Skin of body (tissue), 2 donors: ENCODE measurements around the gene STYK1. TPM values are rescaled to one million over a fixed set of nuclear protein-coding genes. Genes with fewer than 3 reads are reported as not detected.

Experiments used
- DNase-seq: peaks from one replicate; lab custom pipeline; 2025; lab: John Stamatoyannopoulos, UW
- total RNA-seq: library from RNA; depleted of rRNA; stranded (reverse); fragments of >200 nt; gene quantifications from one replicate; pipeline ENCODE4 v1.2.3, GENCODE V29; 2014

STYK1 gene, protein sequence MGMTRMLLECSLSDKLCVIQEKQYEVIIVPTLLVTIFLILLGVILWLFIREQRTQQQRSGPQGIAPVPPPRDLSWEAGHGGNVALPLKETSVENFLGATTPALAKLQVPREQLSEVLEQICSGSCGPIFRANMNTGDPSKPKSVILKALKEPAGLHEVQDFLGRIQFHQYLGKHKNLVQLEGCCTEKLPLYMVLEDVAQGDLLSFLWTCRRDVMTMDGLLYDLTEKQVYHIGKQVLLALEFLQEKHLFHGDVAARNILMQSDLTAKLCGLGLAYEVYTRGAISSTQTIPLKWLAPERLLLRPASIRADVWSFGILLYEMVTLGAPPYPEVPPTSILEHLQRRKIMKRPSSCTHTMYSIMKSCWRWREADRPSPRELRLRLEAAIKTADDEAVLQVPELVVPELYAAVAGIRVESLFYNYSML
- total RNA-seq, result 0.39 TPM

DNA sequence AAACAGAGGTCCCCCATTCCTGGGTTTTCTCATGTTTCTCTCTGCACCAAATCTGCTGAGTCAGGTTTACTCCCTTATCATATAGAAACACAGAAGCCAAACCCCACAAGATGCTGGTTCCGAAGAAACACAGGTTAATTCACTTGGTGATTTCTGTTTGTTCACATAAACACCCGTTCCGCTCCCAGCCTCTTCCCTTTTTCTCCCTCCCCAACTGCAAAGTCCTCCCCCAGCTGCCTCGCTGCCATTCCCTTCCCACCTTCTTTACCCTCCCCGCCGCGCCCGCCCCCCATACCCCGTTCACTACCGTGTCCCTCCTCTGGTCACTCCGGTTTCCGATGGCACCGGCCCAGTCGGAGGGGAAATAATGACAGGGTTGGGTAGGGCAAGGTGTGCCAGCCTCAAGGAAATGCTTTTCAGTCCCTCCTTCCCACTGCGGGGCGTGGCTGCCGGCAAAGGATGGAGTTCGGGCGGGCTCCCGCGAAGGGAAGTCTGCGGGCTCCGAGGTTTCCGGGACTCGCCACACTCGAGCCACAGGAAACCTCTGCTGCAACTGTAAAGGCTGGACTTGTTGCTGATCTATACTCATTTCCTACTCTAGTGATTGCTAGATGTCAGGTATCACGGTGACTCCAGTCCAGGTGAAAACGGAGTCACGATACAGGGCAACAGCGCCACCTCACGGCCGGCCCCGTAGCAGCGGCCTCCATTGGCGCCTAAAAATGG, at the start of gene STYK1:
Gene STYK1, minus strand, starts transcription at position 394 of the 726 bp plus-strand sequence. CDS start 39,434 bp downstream, outside the sequence.
- DNase-seq, result no peak

DNA sequence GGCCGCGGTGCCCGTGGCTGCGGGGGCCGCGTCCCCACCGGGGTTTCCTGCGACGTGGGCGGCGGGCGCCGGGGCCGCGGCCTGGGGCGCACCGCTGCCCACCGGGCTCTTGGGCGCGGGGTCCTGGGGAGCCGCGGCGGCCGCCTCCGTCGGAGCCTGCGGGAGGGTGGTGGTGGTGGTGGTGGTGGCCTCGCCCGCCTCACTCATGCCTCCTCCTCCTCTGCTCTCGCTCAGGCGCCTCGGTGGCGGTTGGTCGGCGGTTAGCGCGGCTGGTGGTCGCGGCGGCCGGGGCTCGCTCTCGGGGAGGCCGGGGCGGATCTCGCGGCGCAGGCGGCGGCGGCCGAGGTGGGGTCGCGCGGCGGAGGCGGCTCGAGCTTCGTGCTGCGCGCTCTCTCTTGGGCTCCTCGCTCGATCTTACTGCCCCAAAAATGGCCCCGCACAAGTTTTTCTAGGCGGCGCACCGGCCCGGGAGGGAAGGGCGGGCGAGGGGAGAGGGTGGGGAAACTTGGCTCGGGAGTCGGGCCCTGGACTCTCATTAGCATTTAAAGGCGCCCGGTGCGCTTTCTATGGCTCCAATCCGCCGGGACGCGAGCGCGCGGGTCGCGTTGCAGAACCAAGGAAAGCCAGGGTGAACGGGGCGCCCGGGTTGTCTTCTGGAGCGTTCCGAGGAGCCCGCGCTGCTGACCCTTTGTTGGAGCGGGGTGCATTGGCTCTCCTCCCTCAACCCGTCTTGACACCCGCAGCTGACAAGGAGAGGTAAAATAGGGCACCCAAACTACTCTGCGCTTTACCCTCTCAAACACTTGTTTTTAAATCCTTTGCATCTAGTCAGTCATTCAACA, 49.3 kb upstream of the STYK1 start, which contains the start of gene YBX3:
Gene YBX3, minus strand, starts transcription at position 419 of the 842 bp plus-strand sequence. Its CDS starts 212 bp downstream, at position 207.
- DNase-seq, result peak; percentile 49

DNA sequence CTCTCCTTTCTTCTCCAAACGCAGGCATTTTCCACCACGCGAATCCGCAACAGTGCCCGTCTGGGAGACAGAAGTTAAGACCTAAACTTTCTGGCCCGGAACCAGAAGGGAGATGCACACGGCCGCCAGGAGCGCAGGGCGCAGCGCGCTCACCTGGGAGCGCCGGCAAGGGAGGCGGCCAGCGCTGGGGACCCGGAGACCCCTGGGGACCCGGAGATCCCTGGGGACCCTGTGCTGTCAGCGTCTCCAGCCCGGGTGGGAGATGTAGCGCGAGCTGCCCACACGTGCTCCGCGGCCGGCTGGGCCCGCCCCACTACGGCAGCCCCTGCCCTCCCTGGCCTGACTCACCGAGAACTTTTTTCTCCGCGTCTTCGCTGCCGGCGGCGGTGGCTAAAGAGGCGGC, 48.7 kb upstream of the STYK1 start:
- no peak for DNase-seq

DNA sequence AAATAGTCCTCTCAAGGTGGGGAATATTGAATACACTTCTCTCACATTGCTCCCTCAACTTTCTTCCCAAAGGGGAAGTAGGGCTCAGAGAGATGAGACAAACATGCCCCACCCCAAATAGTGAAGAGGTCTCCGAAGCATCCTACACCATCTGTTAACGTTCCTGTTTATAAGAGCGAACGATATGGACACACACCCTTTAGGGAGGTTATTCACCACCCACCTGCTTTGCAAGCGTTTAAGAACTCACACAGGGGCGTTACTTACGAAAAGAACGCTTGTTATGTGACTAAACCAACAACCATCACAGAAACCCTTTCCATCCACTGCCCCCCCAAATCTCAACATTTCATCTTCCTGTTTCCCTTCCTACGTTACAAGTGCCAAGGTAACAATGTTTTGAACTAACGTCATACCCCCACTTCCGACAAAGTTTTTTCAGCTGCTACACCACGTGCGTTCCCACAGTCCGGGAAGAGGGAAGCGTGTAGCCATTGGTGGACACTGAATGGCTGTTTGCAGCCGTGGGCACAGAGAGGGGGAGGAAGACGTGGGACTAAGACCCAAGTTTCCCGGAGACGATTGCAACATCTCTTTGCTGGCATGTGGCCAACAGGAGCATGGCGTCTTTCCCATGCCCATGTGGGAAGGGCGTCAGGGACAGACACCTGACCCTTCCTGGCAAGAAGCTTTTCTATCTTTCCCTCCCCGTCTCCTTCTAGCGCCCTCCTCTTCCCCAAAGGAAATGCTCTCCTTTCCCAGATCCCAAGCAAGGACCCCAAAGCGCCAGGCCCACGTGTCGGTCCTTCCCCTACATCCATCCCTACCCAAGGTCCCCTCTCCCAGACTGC, 48.0 kb upstream of the STYK1 start:
- peak; percentile 89 for DNase-seq

DNA sequence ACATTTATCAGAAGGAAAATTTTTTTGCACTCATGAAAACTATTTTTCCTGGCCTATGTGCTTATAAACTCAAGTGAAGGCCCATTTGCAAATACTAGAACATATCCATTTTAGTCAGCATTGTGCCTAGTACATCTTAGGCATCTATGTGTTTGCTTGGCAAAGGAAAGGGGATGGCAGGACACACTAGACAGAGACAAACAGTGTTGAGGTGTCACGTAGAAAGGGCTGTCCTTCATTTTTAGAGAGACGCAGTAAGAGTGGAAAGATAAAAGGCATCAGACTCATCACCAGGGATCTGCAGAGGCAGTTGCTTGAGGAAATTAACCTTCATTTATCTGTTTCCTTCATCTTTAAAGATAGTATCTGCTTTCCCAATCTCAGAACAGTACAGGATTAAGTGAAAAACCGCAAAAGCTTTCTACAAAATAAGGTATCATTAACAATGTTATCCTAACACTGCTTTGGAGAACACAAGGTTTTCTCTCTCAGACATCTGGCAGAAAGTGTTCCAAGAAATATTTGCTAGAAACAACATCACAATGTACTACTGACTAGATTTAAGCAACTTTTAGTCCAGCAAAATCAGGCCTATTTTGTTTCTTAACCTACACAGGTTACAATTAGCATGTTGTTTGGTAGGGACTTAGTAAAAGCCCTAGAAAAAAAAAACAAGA, 47.3 kb upstream of the STYK1 start:
- DNase-seq, result no peak

DNA sequence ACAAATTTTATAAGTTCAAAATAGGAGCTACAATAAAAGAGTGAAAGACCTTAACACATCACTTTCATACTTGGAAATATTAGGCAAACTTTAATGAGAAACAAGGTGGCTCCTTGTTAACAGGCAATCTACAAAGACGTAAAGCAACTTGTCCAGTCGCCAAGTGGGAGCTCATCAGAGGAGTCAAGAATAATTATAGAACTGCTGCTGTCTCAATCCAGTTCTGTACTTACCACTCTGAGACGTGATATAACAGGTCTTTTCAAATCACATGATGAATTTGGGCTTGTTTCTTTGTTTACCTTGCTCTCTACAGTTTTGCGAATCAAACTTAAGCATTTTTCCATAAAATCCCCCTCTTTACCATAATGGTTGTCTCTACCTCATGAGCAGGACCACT, 45.6 kb upstream of the STYK1 start:
- DNase-seq, result no peak

DNA sequence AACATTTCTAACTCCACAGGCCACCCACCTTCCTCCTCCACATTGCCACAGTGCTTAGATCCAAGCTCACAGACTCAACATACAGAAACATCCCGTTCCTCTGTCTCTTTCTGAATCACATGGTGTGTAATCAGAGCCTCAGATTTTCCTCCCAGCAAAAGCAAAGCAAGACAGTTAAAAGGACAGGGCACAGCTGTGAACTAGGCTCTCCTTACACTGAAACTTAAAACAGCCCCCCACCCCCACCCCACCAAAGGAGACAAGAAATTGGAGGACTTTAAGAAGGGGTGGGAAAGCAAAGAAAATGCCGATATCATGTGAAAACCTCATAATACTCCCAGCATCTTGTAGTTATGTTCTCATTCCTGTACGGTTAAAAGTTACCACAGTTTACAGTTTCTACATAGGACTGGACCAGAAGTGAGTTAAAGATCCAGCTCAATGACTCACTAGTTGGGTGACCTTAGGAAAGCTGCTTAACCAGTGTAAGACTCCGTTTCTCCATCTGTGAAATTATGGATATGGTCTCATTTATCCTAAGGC, 44.5 kb upstream of the STYK1 start:
- DNase-seq, result peak; percentile 26

DNA sequence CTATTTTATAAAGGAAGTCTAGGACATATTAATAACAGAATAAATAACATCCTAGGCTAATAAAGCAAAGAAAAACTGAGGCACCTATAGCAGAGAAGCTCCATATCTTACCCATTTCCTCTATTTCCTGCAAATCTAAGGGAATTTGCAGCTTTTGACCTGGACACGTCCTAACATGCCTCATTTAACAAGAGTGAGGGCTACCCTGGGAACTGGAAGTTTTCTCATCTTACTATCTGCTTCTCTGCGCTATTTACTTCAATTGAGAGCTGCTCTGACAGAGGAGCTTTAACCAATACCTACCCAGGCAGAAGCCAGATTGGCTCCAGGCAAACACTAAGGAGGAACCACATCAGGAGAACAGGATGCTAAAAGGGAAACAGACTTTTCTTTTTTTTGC, 43.6 kb upstream of the STYK1 start:
- no peak for DNase-seq

DNA sequence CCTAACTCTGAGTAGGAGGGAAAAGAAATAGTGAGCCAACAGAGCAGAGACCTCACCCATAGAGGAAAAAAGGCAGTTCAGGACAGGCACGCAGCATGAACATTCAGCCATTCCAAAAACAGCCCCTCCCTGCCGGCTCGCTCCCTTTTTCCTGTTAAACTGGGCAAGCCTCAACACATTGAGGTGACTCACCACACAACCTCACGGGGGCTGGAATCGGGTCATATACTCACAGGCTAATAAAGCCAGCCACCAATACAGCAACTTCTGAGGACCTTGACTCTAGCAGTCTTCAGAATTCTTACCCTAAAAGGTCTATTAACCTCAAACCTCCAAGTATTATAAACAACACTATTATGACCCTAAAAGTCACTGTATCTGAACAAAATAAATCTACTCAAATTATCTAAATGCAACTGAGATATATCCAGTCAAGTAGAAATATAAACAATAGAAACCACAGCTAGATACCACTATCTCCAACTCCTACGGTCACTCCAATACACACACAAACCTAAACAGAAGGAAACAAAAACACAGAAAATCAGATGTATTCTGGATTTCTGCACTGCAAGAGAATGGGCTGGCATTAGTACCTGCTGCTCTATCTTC, 43.0 kb upstream of the STYK1 start:
- peak; percentile 25 for DNase-seq

DNA sequence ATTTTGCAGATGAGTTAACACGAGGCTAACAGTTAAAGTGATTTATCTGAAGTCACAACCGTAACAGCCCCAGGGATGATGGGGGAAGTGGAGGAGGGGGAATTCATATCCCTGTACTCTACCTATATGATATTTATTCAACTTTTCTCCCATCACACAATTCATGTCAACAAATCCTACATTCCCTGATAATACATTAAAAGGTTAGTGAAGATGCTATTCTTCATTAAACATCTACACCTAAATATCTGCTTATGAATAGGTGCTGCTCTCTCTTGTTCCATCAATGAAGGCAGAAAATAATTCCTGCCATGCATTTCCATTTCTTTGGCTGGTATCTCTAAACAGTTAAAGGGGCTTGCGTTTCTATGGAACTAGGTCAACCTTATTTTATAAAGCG, 42.4 kb upstream of the STYK1 start:
- DNase-seq, result no peak

DNA sequence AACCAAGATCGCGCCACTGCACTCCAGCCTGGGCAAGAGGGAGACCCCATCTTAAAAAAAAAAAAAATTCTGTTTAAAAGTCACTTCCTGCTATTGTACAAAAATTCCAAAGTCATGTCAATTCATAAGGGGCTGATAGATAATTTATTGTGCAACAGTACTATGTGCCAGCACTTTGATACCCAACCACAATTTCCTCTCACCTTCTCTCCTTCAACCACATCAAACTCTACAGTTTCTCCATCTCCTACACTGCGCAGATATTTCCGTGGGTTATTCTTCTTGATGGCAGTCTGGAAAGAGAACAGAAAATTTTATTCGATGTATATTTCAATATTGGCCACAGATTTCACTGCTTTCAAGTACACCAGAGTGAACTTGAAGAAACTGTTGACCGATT, 41.6 kb upstream of the STYK1 start:
- DNase-seq, result no peak

DNA sequence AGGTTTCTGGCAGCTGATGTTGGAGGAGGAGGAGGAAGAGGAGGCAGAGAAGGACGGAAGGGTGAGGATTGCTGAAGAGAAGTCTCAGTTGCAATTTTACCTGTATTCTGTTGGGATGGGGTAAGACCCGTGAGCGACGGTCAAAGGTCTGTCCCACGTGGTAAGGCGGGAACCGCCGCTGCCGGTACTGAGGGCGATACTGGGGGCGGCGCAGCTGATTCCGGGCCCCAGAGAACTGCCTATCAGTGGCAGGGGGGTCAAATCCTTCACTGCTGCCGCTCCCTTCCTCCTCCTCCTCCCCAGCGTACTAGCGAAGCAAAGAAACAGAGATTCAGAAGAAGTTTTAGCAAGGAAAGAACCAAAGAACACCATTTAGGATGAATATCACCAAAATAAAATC, 36.0 kb upstream of the STYK1 start:
- DNase-seq, result no peak

DNA sequence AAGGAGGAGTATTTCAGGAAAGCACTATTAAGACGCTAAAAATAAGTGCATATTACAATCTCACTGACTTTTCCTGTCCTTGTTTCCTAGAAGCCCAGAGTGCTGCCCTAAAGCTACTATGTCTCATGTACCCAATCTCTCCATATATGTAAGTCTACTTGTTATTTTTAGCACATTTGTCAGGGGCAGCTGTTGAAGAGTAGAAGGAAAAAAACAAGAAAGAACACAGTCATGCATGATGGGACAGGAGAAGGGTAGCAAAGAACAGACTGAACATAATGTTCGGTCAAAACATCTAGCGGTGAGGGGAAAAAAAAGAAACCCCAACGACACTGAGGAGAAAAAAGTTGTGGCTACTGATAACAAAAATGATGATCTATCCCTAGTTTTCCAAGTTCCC, 35.0 kb upstream of the STYK1 start:
- no peak for DNase-seq

DNA sequence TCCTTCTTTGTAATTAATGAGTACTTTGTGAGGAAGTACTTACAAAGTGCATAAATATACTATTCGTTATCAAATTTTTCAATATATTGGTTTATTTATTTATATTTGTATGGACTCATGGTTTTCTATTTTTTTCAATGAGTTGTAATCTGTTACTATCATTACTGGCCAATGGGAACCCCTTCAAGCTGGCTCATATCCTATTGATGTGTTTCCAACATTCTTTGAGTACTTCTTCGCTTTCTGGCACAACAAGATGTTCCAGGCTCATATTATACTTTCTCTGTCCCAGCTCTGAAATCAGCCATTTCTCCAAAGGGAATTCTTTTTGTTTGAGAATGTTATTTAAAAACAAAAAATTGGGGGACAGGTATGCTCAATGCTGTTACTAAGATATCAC, 31.8 kb upstream of the STYK1 start:
- no peak for DNase-seq

DNA sequence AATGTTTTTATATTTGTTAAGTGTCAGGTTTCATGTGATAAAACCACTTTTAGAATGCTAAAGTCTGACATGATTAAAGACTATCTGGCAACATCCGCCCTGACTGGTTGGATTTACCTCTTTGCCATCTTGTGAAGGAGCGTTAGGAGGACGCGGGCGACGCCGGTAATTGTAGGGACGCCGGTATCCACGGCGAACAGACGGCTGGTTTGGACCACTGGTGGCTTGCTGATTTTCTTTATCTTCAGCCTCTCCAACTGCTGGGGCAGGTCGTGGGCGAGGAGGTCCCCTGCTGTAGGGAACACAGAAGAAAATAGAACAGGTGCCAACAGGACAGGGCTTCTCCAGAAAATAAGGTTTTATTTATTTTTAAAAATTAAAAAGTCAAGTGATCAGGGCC, 28.0 kb upstream of the STYK1 start:
- DNase-seq, result no peak

DNA sequence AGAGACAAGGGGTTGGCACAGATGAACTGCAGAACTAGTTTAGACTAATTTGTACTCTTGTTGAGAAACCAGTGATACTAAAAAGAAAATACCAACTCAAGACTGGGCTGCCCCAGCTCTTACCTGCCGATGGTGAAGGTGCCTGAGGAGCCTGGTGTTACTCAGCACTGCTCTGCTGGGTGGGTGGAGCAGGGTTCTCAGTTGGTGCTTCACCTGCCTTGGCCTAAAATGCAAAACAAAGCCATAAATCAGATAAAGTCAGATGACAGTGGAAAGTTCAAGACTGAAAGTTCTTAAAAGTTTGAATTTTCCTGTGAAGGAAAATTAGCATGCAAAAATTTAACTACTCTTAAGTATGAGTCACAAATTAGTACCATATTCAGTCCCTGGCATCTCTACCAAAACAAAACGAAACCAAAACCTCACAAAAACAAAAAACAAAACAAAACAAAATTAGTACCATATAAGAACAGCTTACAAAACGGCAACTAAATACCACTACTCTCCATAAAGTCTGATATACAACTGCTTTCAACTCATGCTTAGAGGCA, 27.4 kb upstream of the STYK1 start:
- peak; percentile 34 for DNase-seq

DNA sequence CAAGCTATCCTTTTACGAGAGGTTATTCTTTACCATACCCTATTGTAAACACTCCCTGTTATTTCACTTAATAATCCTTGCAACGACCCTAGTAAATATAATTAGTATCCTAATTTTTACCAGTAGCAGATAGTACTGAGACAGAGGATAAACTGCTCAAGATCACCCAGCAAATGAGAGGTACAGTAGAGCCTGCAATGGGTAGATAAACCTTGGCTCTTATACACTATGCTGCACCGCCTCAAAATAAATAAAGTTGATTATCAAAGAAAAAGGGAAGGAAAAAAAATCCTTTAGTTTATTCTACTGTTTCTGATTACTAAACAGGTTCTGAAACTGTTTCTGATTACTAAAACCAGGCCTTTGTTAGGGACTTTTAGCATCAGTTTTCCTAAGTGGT, 26.7 kb upstream of the STYK1 start:
- DNase-seq, result no peak

DNA sequence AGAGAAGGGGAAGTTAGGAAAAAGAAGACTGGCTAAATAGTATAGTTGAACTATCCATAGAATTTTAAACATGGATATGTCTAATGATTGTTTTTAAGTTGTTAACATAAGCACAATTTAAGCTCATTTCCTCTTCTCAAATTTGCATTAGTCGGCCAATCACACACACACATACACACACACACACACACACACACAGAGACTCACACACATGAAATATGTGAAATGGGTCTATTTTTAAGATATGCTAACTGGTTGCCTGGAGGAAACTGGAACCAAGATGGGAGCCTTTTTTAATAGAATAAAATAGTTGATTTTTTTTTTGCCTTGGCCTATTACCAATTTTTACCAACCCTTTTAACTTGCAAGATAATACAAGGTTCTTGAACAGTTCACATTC, 24.0 kb upstream of the STYK1 start:
- DNase-seq, result no peak

DNA sequence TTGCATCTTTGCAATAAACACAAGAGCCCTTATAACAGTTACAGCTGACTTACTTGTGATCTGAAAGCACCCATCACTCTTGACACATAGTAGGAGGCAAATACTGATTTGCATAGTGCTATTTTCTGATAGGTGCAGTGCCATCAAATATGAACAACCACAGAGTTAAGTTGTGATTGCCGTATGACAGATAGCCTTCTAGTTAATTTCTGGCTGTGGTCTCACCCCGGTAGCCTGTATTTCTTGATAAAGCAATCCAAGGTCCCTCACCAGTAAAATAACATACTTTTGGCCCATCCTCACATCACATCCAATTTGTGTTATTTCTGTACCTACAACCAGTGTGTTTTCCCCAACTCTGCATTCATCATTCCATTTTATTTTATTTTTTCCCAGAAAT, 23.3 kb upstream of the STYK1 start:
- no peak for DNase-seq
